OCI-LY3 (cell line): ENCODE measurements around the gene M6PR.

ENCODE experiments used
- CTCF ChIP-seq: fragments of 200-600, 300-600 bp; sonication (generic); IDR thresholded peaks from 2 replicates; pipeline ENCODE4 v1.5.1; 2014; ENCODE audit warnings: antibody characterized with exemption, low read length, low read depth
- EZH2phosphoT487 ChIP-seq: fragments of 200-600 bp; shearing (Covaris generic); IDR thresholded peaks from 2 replicates; pipeline ENCODE4 v1.6.1; 2018; ENCODE audit warnings: antibody characterized with exemption, mixed run types, low read depth

DNA sequence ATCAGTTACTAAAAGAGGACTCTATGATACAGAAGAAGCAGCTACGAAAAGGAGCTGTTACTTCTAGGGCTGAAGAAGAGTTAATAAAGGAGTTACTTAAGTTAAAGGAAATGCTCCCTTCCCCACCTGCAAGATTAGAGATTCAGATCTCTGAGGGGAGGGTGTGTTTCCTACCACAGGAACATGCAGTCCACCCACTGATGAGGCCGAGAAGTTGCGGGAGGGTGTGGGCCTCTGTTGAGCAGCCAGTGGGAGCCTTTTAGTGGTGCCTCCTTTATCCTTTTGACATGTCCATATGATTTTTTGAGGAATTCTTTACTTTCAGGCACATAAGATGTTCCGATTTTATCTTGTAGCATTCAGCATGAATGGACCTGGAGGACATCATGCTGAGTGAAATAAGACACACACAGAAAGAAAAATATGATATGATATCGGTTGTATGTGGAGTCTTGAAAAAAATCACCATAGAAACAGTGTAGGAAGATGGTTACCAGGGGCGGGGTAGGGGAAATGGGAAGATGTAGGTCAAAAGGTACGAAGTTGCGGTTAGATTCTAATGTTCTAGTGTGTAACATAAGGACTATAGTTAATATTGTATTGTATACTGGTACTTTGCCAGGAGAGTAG lies 4.4 kb upstream of the M6PR start:
- TF ChIP-seq CTCF = no peak
- TF ChIP-seq EZH2phosphoT487 = no peak
